Skeletal muscle satellite cell (primary cell): ENCODE results near the gene GRIN1.

Experiments used
- H3K27me3 ChIP-seq: 2 replicates; pipeline ENCODE4 v1.7.0; 2013; ENCODE audit warnings: low read length; ENCODE audit not compliant: control insufficient read depth, insufficient read depth
- H3K36me3 ChIP-seq: 2 replicates; pipeline ENCODE4 v1.7.0; 2013; ENCODE audit warnings: mild to moderate bottlenecking, control low read depth, low read length; ENCODE audit not compliant: insufficient read depth
- H3K4me1 ChIP-seq: 2 replicates; pipeline ENCODE4 v1.7.0; 2013; ENCODE audit warnings: low read length; ENCODE audit not compliant: control insufficient read depth, insufficient read depth
- H3K4me2 ChIP-seq: 2 replicates; pipeline ENCODE4 v1.7.0; 2013; ENCODE audit warnings: mild to moderate bottlenecking, low read length
- H3K4me3 ChIP-seq: 2 replicates; pipeline ENCODE4 v1.7.0; 2013; ENCODE audit warnings: low read length
- H3K9ac ChIP-seq: 2 replicates; pipeline ENCODE4 v1.7.0; 2013; ENCODE audit warnings: mild to moderate bottlenecking, low read depth, low read length, moderate library complexity
- H3K9me3 ChIP-seq: replicated peaks from 2 replicates; pipeline ENCODE4 v1.7.0; 2013; ENCODE audit warnings: mild to moderate bottlenecking, control low read depth, low read length

Gene GRIN1

DNA sequence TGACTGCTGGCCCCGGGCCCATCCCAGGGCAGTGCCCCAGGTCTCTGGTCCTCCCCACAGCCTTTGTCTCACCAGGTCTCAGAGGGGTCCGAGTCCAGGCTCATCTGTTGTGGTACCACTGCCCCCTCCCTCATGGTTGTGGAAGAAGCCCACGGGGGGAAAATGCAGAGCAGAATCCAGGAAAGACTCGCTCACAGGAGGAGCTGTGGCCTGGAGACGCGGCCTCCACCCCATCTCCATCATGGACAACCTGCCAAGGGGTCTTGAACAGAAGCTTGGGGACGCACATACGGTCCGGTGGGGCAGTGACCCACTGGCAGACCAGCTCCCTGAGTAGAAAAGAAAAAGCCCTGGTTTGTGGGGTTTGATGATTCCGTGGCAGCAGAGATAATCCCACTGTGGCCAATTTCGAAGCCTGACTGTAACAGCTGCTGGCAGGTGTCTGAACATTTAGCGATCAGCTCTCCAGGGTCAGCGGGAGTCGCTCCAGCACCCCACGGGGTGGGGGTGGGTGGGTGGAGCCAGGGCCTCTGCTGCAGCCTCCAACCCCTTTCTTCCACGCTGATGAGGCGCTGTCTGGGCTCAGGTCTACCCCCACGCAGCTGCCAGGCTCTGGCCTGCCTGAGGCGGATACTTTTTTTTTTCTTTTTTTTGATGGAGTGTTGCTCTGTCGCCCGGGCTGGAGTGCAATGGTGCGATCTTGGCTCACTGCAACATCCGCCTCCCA is 1.9 kb upstream of the GRIN1 start:
- Histone ChIP-seq H3K27me3 (peaks cover 61% of the 10 kb centered on the region), H3K4me1 (peaks cover 5% of the 10 kb centered on the region), H3K9ac (no peak overlapping the region), H3K9me3 (no peaks in the 10 kb centered on the region), H3K36me3 (no peaks in the 10 kb centered on the region), H3K4me3 (no peak overlapping the region), H3K4me2 (no peak overlapping the region)

GRCh38 chr9:137138058-137138721 is 764 bp upstream of the GRIN1 start:
- H3K36me3 ChIP-seq = no peaks in the 10 kb centered on the region
- no peaks in the 10 kb centered on the region for H3K9me3 ChIP-seq
- peaks cover 72% of the 10 kb centered on the region for H3K27me3 ChIP-seq

DNA sequence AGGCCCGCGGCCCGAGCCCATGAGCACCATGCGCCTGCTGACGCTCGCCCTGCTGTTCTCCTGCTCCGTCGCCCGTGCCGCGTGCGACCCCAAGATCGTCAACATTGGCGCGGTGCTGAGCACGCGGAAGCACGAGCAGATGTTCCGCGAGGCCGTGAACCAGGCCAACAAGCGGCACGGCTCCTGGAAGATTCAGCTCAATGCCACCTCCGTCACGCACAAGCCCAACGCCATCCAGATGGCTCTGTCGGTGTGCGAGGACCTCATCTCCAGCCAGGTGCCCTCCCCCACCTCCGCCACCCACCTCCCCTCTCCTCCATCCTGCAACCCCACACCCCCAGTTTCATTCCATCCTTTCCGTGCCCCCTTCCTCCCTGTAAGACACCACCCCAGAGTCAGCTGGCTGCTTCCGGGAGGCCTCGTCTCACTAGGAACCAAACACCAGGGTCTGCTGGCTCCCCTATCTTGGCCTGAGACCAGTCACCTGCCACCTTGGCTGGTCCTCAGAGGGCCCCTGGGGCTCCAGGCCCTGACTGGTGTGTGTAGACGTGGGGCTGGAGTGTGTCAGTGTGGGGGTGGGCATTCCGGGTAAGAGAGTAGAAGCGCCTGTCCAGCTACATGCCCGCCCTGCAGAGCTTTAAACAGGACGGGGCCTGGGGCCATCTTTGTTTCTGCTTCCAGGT is 655 bp downstream of the GRIN1 start:
- H3K9ac ChIP-seq = no peak overlapping the region
- H3K4me2 ChIP-seq = peak overlapping the region; percentile 64
- H3K4me1 ChIP-seq = peaks cover 5% of the 10 kb centered on the region
- H3K36me3 ChIP-seq = no peaks in the 10 kb centered on the region
- H3K27me3 ChIP-seq = peaks cover 75% of the 10 kb centered on the region
- H3K4me3 ChIP-seq = no peak overlapping the region
- no peaks in the 10 kb centered on the region for H3K9me3 ChIP-seq

More at GRCh38 chr9:137138058-137138721, 764 bp upstream of the GRIN1 start:
- Histone ChIP-seq H3K4me3 (no peak overlapping the region), H3K4me2 (no peak overlapping the region), H3K4me1 (peaks cover 5% of the 10 kb centered on the region), H3K9ac (no peak overlapping the region)

- Histone ChIP-seq H3K27me3 (peaks cover 75% of the 10 kb centered on the region), H3K4me3 (no peak overlapping the region), H3K4me1 (peaks cover 5% of the 10 kb centered on the region), H3K9ac (no peak overlapping the region), H3K36me3 (no peaks in the 10 kb centered on the region), H3K9me3 (no peaks in the 10 kb centered on the region), H3K4me2 (no peak overlapping the region)
Measured at GRCh38 chr9:137140151-137141012, 1.4 kb downstream of the GRIN1 start.

DNA sequence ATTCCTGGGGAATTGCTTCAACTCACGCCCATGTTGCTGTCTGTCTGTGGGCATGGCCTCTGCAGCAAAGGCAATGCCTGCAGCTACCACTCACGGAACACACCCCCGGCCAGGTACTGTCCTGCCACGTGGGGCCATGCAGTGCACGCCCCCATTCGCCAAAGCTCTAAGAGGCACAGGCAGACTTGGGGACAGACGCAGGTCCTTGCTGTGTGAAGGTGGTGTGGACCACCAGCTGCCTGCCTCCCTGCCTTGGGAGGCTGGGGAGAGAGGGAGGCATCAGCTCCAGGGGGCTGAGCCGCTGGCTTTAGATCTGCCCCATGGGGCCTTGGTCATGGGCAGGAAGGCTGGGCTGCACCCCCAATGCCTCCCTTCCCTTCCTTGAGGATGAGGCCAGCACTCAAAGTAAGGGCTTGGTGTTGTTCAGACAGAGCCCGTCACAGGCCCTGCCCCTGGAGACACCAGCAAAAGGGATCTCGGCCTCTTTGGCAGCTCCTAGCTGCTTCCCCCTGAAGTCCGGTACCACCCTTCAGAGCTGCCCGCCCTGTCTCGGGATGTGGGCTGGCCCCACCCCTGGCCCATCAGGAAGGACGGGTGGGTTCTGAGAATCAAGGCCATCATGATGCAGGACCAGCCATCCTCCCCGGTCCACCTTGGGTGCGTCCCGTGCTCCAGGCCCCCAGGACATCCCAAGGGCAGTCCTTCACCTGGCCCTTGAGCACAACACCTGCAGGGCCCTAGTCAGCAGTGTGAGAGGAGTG is 2.3 kb downstream of the GRIN1 start:
- H3K36me3 ChIP-seq = no peaks in the 10 kb centered on the region
- H3K4me1 ChIP-seq = peaks cover 5% of the 10 kb centered on the region
- H3K27me3 ChIP-seq = peaks cover 68% of the 10 kb centered on the region
- no peak overlapping the region for H3K4me2 ChIP-seq
- no peaks in the 10 kb centered on the region for H3K9me3 ChIP-seq
- H3K9ac ChIP-seq = no peak overlapping the region
- no peak overlapping the region for H3K4me3 ChIP-seq

GRCh38 chr9:137141976-137142936 is 3.3 kb downstream of the GRIN1 start:
- H3K4me1 ChIP-seq = peaks cover 5% of the 10 kb centered on the region
- H3K9ac ChIP-seq = no peak overlapping the region
- no peaks in the 10 kb centered on the region for H3K9me3 ChIP-seq
- no peak overlapping the region for H3K4me2 ChIP-seq
- no peak overlapping the region for H3K4me3 ChIP-seq
- H3K27me3 ChIP-seq = peaks cover 58% of the 10 kb centered on the region
- H3K36me3 ChIP-seq = no peaks in the 10 kb centered on the region

DNA sequence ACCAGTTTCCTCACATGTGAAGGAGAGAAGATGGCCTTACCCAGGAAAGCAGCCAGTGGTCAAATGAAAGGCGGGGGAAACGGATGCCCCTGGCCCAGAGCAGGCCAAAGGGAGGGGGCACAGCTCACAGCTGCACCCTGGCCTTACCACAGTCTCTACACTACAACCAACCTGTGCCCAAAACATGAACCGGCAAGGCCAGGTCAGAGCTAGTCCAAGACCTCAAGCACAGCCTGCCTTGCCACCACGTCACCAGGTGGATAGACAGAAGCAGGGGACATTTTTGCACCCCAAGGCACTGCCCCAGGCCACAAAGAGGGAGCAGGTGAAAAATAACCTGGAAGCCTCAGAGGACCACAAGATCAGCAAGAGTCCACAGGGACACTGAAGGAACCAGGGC is 4.5 kb downstream of the GRIN1 start:
- peaks cover 49% of the 10 kb centered on the region for H3K27me3 ChIP-seq

DNA sequence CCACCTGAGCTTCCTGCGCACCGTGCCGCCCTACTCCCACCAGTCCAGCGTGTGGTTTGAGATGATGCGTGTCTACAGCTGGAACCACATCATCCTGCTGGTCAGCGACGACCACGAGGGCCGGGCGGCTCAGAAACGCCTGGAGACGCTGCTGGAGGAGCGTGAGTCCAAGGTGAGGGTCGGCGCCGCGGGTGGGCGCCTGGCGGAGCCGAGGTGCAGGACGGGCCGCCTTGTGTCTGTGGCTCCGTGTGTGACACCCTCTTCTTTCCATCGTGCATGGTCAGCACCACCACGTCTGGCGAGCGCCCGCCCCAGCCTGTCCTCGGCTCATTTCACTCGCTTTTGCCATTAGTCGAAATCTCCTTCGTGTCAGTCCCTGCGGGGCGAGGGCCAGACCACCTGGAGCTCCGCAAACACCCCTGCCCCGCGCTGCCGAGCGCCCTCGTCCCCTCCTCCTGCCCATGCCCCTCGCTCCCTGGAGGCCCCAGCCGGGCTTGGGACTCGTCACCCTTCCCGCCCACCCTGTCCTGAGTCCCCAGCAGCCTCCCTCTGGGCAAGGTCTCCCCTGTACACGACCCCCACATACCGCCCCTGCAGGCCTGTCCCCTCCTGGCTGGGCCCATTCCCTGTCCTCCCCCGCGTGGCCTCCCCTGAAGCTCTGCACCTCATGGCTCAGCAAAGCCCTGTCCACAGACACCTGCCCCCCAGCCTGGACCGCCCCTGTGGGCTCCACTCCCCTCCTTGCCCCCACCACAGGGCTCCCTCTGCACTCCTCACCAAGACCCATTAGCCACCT is 7.0 kb downstream of the GRIN1 start:
- H3K27me3 ChIP-seq = peaks cover 28% of the 10 kb centered on the region
- H3K9ac ChIP-seq = no peak overlapping the region
- no peaks in the 10 kb centered on the region for H3K9me3 ChIP-seq
- no peaks in the 10 kb centered on the region for H3K4me1 ChIP-seq
- no peak overlapping the region for H3K4me3 ChIP-seq
- no peaks in the 10 kb centered on the region for H3K36me3 ChIP-seq
- no peak overlapping the region for H3K4me2 ChIP-seq

More for the DNA sequence above, 4.5 kb downstream of the GRIN1 start:
- Histone ChIP-seq H3K4me2 (no peak overlapping the region), H3K4me1 (peaks cover 5% of the 10 kb centered on the region), H3K9ac (no peak overlapping the region), H3K36me3 (no peaks in the 10 kb centered on the region), H3K9me3 (no peaks in the 10 kb centered on the region), H3K4me3 (no peak overlapping the region)

GRCh38 chr9:137146527-137146918 is 7.6 kb downstream of the GRIN1 start:
- Histone ChIP-seq H3K9me3 (no peaks in the 10 kb centered on the region), H3K36me3 (no peaks in the 10 kb centered on the region), H3K9ac (no peak overlapping the region), H3K4me1 (no peaks in the 10 kb centered on the region), H3K4me2 (no peak overlapping the region), H3K4me3 (no peak overlapping the region), H3K27me3 (peaks cover 22% of the 10 kb centered on the region)
